Psoas muscle (tissue), 8 donors: ENCODE measurements around the gene CADPS. TPM values are rescaled to one million over a fixed set of nuclear protein-coding genes. Genes with fewer than 3 reads are reported as not detected.

Experiments used
- ATAC-seq, 4 donors: fragments of 200-7000 bp; cut with Tn5 transposase; one replicate each; pipeline ENCODE4 v1.9.1; 2020; ENCODE audit warnings: moderate library complexity in 3 of 4, mild to moderate bottlenecking in 2 of 4
- DNase-seq, 2 donors: peaks; one replicate each; pipeline ENCODE4 v3.0.0-alpha.2; 2020
- H3K27ac ChIP-seq: fragments of 200-600 bp; one replicate; pipeline ENCODE4 v1.8.0; 2022
- H3K27me3 ChIP-seq, 3 donors: fragments of 200-600 bp in 1 of 3; one replicate each; pipeline versions ENCODE4 v1.6.1 to v1.8.0; 2013 to 2022; ENCODE audit warnings: low read length in 2 of 3, mild to moderate bottlenecking in 2 of 3, moderate library complexity in 1 of 3; ENCODE audit not compliant: insufficient read depth in 3 of 3
- H3K36me3 ChIP-seq, 2 donors: fragments of 200-600 bp in 1 of 2; one replicate each; pipeline versions ENCODE4 v1.6.1 to v1.8.0; 2013 to 2022; ENCODE audit warnings: low read depth in 1 of 2, mild to moderate bottlenecking in 1 of 2, moderate library complexity in 1 of 2; ENCODE audit not compliant: insufficient read depth in 1 of 2
- H3K4me1 ChIP-seq: fragments of 200-600 bp; one replicate; pipeline ENCODE4 v1.8.0; 2022
- H3K4me3 ChIP-seq: fragments of 200-600 bp; one replicate; pipeline ENCODE4 v1.8.0; 2022; ENCODE audit warnings: mild to moderate bottlenecking
- H3K9me3 ChIP-seq: fragments of 200-600 bp; one replicate; pipeline ENCODE4 v1.8.0; 2022
- WGBS, 3 donors: extraction: QIAGEN DNeasy Blood & Tissue Kit; methylation state at CpG; one replicate each; pipeline versions ENCODE4 v1.1.6 to v1.1.7; 2013; 5-methylcytosine and 5-hydroxymethylcytosine counted together
- intact Hi-C, 2 donors: fragments of 100-400 bp; cut with DNase I; formaldehyde crosslinking; loops; one replicate each; pipeline versions ENCODE4 v1.11.0 to v1.14.2; 2022
- polyA plus RNA-seq, 3 donors: library from polyadenylated mRNA; stranded (reverse); fragments of 200-250 nt; gene quantifications; one replicate each; pipeline ENCODE4 v1.2.3, GENCODE V29; 2013
- total RNA-seq, 4 donors: library from RNA; stranded (reverse); fragmentation: NEBNext Ultra II Directional in 2 of 4; extraction: Animal tissue kit (Norgen Biotek cat#: 25700) in 2 of 4; gene quantifications; one replicate each; pipeline versions ENCODE4 v1.2.1 to v1.2.4, GENCODE V29; 2021 to 2023
- TF ChIP-seq, protein P1 (sequence below): fragments of 200-600 bp; IDR thresholded peaks from one replicate; pipeline ENCODE4 v1.8.0; 2022; ENCODE audit warnings: antibody characterized with exemption
- donor health status: healthy with polysubstance abuse.
- donor health status: DM: no; HTN: no; CAD: no; lungs with moderate emphysema.
- donor health status: Bipolar disorder and iron deficiency.
- donor health status: healthy.
- donor health status: DM: yes; HTN: yes; CAD: no.
- donor health status: DM: no; HTN: no; CAD: no.
- donor health status: DM: no; HTN: no; CAD: no.
- donor health status: DM: yes; HTN: yes; CAD: no.

CADPS gene
- total and polyA plus RNA-seq, 7 donors = 0.01 to 0.07 (median 0.04) TPM; not detected in 4

DNA sequence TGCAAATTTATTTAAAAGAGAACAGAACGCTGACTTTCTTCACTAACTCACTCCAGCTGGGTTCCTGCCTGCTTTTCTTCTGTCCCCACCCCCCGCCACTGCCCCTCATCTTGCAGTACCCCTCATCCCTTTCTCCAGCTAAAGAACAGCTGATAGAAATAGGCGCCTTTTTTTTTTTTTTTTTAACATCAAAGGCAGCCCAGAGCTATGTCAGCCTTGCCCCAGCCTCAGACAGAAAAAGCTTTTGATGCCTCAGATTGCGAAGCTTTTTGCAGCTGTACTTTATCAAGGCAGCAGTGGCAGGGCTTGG is 1.8 kb downstream of the CADPS start:
- intact Hi-C loops = no loop called here
- no peak for ATAC-seq

DNA sequence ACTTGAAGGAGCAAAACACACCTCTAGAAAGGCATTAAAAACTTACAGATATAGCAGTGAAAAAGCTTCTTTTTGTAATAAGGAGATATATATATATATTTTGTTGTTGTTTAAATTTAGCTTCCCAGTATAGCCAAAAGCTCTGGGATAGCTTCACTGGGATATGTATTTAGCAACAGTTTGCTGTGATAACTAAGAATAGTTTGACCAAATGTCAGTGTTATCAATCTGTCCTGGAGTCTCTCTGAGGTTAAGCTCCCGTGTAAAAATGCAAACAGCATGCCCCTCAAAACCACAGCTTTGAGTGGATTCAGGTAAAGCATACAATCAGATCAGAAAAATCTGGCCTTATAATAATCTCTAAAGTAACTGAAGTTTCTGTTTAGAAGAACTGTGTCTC is 2.9 kb downstream of the CADPS start:
- ATAC-seq (no peak), DNase-seq (no peak)
- 51 to 64% (median 53%) methylated on average over 1 of the region's 1 CpG for WGBS, 3 donors
- no peaks in the 10 kb centered on the region for H3K9me3 ChIP-seq
- no peaks in the 10 kb centered on the region for H3K4me1 ChIP-seq
- H3K4me3 ChIP-seq = no peak overlapping the region
- no peak overlapping the region for H3K27ac ChIP-seq
- TF ChIP-seq, protein P1, sequence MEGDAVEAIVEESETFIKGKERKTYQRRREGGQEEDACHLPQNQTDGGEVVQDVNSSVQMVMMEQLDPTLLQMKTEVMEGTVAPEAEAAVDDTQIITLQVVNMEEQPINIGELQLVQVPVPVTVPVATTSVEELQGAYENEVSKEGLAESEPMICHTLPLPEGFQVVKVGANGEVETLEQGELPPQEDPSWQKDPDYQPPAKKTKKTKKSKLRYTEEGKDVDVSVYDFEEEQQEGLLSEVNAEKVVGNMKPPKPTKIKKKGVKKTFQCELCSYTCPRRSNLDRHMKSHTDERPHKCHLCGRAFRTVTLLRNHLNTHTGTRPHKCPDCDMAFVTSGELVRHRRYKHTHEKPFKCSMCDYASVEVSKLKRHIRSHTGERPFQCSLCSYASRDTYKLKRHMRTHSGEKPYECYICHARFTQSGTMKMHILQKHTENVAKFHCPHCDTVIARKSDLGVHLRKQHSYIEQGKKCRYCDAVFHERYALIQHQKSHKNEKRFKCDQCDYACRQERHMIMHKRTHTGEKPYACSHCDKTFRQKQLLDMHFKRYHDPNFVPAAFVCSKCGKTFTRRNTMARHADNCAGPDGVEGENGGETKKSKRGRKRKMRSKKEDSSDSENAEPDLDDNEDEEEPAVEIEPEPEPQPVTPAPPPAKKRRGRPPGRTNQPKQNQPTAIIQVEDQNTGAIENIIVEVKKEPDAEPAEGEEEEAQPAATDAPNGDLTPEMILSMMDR = no peak
- H3K27me3 ChIP-seq = peaks cover 3 to 51% (median 24%) of the 10 kb centered on the region in 3 donors
- intact Hi-C loops = no loop called here
- H3K36me3 ChIP-seq = no peaks in the 10 kb centered on the region

More for the DNA sequence above, 1.8 kb downstream of the CADPS start:
- no peaks in the 10 kb centered on the region for H3K9me3 ChIP-seq
- TF ChIP-seq, protein P1 = no peak
- peak overlapping the region; percentile 55 for H3K4me3 ChIP-seq
- no peaks in the 10 kb centered on the region for H3K36me3 ChIP-seq
- no peak overlapping the region for H3K27ac ChIP-seq
- WGBS, 3 donors = 12 to 18% (median 14%) methylated on average over 3 to 4 of the region's 4 CpGs
- H3K4me1 ChIP-seq = no peaks in the 10 kb centered on the region
- no peak for DNase-seq
- peaks cover 0 to 57% (median 24%) of the 10 kb centered on the region in 3 donors for H3K27me3 ChIP-seq

DNA sequence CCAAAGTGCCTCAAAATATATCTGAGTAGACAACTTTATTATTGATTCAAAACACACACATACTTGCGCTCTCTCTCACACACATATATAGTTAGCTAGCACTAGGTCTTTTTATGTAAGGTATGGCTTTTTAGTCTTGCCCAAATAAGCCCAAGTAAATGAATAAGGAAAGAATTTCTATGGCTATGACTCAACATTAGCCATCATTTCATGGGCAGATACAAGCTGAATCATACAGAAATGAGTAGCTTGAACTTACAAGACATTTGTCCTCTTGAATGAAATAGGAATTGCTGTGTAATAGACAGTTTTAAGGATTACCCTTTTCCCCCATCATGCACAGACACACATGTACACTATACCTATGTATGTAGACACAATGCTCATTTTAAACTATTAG is 4.9 kb downstream of the CADPS start:
- H3K9me3 ChIP-seq = no peaks in the 10 kb centered on the region
- no peak for DNase-seq
- ATAC-seq = no peak
- no peaks in the 10 kb centered on the region for H3K36me3 ChIP-seq
- no peaks in the 10 kb centered on the region for H3K4me1 ChIP-seq
- TF ChIP-seq, protein P1 = no peak
- no peak overlapping the region for H3K4me3 ChIP-seq
- H3K27me3 ChIP-seq = peaks cover 3 to 34% (median 16%) of the 10 kb centered on the region in 3 donors
- intact Hi-C loops = no loop called here
- H3K27ac ChIP-seq = no peak overlapping the region
- WGBS, 3 donors = 94 to 95% (median 95%) methylated on average over 1 of the region's 1 CpG

DNA sequence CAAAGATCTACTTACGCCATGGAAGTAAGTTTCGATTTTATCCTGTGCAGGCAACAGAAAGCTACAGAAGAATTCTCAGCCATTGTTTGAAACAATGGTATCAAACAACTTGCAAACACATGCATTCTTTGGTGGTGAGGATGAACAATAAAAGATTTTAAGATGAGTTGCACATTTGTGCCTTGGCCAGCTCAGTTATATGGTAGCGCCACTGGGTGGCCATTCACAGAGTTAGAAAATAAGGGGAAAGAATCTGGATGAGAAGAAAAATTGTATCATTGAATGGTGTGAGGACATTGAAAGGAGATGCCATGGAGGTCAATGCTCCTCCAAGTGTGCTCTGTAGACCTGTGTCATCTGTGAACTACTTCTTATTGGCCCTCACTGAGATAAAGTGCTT is 11.6 kb downstream of the CADPS start:
- no peak for ATAC-seq
- H3K27ac ChIP-seq = no peak overlapping the region
- no peak for DNase-seq
- no peak overlapping the region for H3K4me3 ChIP-seq
- H3K9me3 ChIP-seq = no peaks in the 10 kb centered on the region
- H3K27me3 ChIP-seq = peaks cover 0 to 3% (median 0%) of the 10 kb centered on the region in 3 donors
- H3K4me1 ChIP-seq = no peaks in the 10 kb centered on the region
- 90 to 94% (median 92%) methylated on average over 3 of the region's 3 CpGs for WGBS, 3 donors
- intact Hi-C loops = no loop called here
- TF ChIP-seq, protein P1 = no peak
- H3K36me3 ChIP-seq = no peaks in the 10 kb centered on the region

DNA sequence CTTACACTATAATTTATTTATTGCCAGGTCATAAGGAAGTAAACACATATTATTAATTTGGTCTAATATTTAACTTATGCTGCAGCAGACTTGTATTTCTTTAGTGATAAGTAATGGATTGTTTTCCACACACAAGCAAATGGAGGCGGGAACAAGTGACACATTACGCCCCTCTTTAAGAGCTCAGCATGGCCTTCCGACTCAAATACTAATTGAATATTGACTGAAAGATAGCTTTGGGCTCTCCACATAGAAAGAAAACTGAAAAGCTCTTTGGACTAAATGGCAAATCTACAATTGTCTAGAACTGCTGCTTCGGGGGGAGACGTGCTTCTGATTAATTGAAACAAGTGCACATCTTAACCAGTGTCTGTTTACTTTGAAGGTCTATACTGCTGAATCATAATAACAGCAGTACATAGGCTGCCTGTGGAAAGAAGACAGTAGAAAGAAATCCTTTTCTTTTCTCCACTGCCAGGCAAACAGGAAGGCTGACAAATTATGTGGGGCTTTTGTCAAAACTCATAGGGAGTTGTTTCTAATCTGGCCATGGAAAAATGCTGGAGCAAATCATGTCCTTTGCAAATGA is 15.9 kb downstream of the CADPS start:
- DNase-seq = no peak
- TF ChIP-seq, protein P1 = no peak
- Histone ChIP-seq H3K4me1 (no peaks in the 10 kb centered on the region), H3K27me3 (no peaks in the 10 kb centered on the region), H3K36me3 (no peaks in the 10 kb centered on the region), H3K9me3 (no peaks in the 10 kb centered on the region), H3K4me3 (no peak overlapping the region), H3K27ac (no peak overlapping the region)
- intact Hi-C loops = no loop called here
- ATAC-seq = no peak
- WGBS, 3 donors = 81 to 85% (median 83%) methylated on average over 5 of the region's 5 CpGs
